T-helper 1 cell treated with Interleukin-12 subunit alpha and Interleukin-12 subunit beta and Interleukin-4 antibody, amounts not matched to agents 30 μg/mL and 1 μg/mL, for 36 hours (primary cell): ENCODE measurements around the gene RPS29.

ENCODE experiments used
- H3K27ac Mint-ChIP-seq: one replicate; pipeline ENCODE4 v1.8.0; 2021; ENCODE audit warnings: mild to moderate bottlenecking, mixed read lengths
- H3K27me3 Mint-ChIP-seq: one replicate; pipeline ENCODE4 v1.8.0; 2021; ENCODE audit warnings: low read depth, mixed read lengths
- H3K36me3 Mint-ChIP-seq: one replicate; pipeline ENCODE4 v1.8.0; 2021; ENCODE audit warnings: low read depth, mixed read lengths
- H3K4me1 Mint-ChIP-seq: one replicate; pipeline ENCODE4 v1.8.0; 2021; ENCODE audit warnings: low read depth, mixed read lengths
- H3K4me3 Mint-ChIP-seq: one replicate; pipeline ENCODE4 v1.8.0; 2021; ENCODE audit warnings: mild to moderate bottlenecking, moderate library complexity, mixed read lengths
- H3K9me3 Mint-ChIP-seq: one replicate; pipeline ENCODE4 v1.8.0; 2021; ENCODE audit warnings: mixed read lengths

The RPS29 gene

DNA sequence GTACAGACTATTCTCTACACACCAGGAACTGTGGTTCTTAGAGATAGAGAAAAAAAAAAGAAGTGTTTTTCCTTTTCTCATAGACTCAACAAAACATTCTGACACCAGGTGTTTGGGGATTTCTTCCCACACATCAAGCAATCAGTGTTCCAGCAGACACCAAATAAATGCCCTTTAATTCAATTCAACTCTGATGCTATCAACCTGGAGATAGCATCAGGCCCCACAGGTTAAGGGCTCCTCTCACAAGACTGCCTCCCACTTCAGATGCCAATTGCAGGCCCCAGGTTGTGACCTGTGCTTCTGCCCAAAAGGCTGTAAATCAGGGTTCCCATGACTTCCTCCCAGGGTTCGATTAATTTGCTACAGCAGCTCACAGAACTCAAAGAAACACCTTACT, 36.7 kb downstream of the RPS29 start:
- H3K27ac Mint-ChIP-seq: no peak overlapping the region

GRCh38 chr14:49546766-49547165, 39.4 kb downstream of the RPS29 start:
- no peak overlapping the region for H3K4me3 Mint-ChIP-seq
- peaks cover 3% of the 10 kb centered on the region for H3K9me3 Mint-ChIP-seq
- no peaks in the 10 kb centered on the region for H3K36me3 Mint-ChIP-seq
- no peaks in the 10 kb centered on the region for H3K4me1 Mint-ChIP-seq
- no peak overlapping the region for H3K27ac Mint-ChIP-seq
- H3K27me3 Mint-ChIP-seq: no peaks in the 10 kb centered on the region

More for the DNA sequence above, 36.7 kb downstream of the RPS29 start:
- H3K4me3 Mint-ChIP-seq: no peak overlapping the region
- H3K36me3 Mint-ChIP-seq: no peaks in the 10 kb centered on the region
- H3K9me3 Mint-ChIP-seq: no peaks in the 10 kb centered on the region
- peaks cover 4% of the 10 kb centered on the region for H3K27me3 Mint-ChIP-seq
- no peaks in the 10 kb centered on the region for H3K4me1 Mint-ChIP-seq

DNA sequence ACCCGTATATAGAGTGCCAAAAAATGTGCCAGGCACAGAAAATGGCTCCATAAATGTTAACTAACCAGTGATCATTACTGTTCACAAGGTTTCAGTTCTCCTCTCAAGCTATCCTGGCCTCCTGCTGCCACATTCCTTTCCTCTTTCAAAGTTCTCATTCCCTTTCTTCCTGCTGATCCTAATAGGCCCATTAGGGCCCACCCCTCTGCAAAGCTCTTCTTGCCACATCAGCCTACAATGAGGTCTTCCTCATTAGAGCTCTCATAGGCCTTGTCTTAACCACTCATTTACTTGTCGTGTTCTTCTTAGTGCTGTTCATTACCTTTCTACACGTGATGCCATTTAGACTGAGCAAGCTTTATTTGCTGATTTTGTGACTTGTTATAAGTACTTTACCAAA, 40.5 kb downstream of the RPS29 start:
- no peak overlapping the region for H3K27ac Mint-ChIP-seq
- no peaks in the 10 kb centered on the region for H3K27me3 Mint-ChIP-seq
- H3K4me1 Mint-ChIP-seq: no peaks in the 10 kb centered on the region
- no peak overlapping the region for H3K4me3 Mint-ChIP-seq
- no peaks in the 10 kb centered on the region for H3K36me3 Mint-ChIP-seq
- H3K9me3 Mint-ChIP-seq: peaks cover 9% of the 10 kb centered on the region

- Mint-ChIP-seq H3K9me3 (peaks cover 9% of the 10 kb centered on the region), H3K27me3 (no peaks in the 10 kb centered on the region), H3K4me1 (no peaks in the 10 kb centered on the region), H3K4me3 (no peak overlapping the region), H3K27ac (no peak overlapping the region), H3K36me3 (no peaks in the 10 kb centered on the region)
Measured at GRCh38 chr14:49545071-49545470, 41.1 kb downstream of the RPS29 start.

GRCh38 chr14:49541049-49541448, 45.1 kb downstream of the RPS29 start:
- no peak overlapping the region for H3K27ac Mint-ChIP-seq

DNA sequence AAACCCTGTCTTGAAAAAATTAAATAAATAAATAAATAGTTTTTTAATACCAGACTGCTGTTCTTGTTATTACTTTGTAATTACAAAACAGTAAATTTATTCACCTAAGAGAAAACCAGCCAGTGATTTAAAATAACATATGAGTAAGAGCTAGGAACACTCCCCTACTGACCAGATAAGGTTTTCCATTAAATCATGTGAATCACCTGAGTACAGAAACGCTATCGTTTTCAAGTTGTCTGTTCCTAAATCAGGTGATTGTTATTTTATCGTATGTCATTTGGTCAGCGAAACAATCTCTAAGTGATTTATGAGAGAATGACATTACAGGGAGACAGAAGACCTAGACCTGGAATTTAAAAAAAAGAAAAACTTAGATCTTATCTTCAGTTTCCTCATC, 47.3 kb downstream of the RPS29 start:
- H3K4me3 Mint-ChIP-seq: no peak overlapping the region
- no peak overlapping the region for H3K27ac Mint-ChIP-seq
- H3K36me3 Mint-ChIP-seq: no peaks in the 10 kb centered on the region
- H3K27me3 Mint-ChIP-seq: peaks cover 3% of the 10 kb centered on the region
- H3K9me3 Mint-ChIP-seq: peaks cover 14% of the 10 kb centered on the region
- H3K4me1 Mint-ChIP-seq: no peaks in the 10 kb centered on the region

More at GRCh38 chr14:49541049-49541448, 45.1 kb downstream of the RPS29 start:
- no peaks in the 10 kb centered on the region for H3K4me1 Mint-ChIP-seq
- peaks cover 14% of the 10 kb centered on the region for H3K9me3 Mint-ChIP-seq
- H3K36me3 Mint-ChIP-seq: no peaks in the 10 kb centered on the region
- no peak overlapping the region for H3K4me3 Mint-ChIP-seq
- peaks cover 3% of the 10 kb centered on the region for H3K27me3 Mint-ChIP-seq
